Activated T-helper 9 cell treated with anti-CD3 and anti-CD28 coated beads, Interleukin-2, amount 50 U/mL, for 16 hours (primary cell): Measurements from ENCODE around the gene SBNO2.
A peak's percentile ranks its signal among the peaks of the same experiment; 100 is the strongest.
"Not testable (repeated sequence)": the region's sequence is repeated elsewhere in the genome, so short reads cannot be mapped to it uniquely, and the experiment has no call there.

ENCODE experiments used
- DNase-seq: peaks from one replicate; pipeline ENCODE4 v3.0.0-alpha.2; 2020; ENCODE audit warnings: low read depth

SBNO2 gene

DNA sequence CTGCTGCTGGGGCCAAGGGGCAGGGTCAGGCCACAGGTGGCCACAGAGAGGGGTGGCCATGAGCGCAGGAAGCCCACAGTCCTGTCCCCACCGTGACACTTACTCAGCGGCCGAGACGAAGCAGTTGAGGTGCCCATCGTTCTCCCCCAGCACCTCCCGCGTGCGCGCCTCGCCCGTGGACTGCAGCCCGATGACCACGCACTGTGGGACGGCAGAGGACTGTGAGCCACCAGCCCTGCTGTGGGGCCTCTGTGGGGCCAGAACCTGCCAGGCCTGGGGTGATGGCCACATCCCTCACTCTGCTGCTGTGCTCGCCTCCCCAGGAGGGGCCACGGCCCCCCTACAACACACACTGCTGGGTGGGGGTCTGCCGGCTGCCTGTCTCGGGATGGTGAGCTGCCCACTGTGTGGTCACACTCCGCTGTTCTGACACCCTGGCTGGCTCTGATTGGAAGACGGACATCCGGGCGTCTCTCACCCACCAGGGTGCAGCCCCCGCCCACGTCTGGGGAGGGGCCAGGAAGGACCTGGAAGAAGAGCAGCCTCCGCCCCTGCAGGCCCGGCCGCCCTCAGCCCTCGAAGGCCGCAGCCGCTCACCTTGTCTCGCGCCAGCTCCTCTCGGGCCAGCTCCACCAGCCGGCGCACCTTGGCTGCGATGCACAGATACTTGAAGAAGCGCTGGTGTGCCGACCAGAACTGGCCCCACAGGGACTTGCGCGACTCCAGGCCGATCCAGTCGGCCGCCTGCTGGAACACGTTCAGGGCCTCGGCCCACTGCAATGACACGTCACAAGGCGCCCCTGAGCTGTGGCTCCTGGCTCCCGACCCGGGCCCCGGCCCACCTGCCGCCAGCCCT lies 57.1 kb downstream of the SBNO2 start:
- DNase-seq, result no peak

DNA sequence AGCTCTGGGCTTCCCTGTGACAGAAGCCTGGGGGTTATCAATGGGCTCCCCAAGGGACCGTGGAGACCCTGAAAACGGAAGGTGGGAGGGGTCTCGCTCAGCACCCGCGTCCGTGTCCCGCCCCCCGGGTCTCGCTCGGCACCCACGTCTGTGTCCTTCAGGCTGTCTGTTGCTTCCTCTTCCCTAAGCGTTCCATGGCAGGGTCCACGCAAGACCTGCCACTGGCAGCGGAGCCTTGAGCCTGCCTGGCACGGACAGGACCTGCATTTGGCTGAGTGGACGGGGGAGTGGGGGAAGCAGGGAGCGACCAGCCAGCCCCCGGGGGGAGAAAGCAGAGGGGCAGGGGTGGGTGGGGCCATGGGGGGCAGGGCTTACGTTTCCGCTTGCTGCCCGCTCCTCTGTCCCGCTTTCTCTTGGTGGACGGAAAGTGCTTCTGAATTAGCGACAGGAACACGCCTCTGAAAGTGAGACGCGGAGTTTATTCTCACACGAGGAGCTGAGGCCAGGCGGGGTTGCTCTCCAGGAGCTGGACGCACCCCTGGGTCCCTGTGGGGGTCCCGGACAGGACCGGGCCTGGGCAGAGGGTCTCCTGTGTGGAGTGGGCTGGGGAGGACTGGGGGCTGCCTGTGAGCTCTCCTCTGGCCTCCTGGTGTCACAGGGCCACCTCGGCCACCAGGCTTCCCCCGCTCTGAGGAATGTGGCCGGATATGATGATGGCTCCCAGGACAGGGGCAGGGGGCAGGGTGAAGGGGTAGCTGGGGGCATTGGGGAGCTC lies 58.2 kb downstream of the SBNO2 start:
- DNase-seq, result no peak

DNA sequence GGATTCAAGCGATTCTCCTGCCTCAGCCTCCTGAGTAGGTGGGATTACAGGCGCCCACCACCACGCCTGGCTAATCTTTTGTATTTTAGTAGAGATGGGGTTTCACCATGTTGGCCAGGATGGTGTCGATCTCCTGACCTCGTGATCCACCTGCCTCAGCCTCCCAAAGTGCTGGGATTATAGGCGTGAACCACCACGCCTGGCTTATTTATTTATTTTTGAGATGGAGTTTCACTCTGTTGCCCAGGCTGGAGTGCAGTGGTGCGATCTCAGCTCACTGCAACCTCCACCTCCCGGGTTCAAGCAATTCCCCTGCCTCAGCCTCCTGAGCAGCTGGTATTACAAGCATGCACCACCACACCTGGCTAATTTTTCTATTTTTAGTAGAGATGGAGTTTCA lies 59.3 kb downstream of the SBNO2 start:
- DNase-seq, result not testable (repeated sequence)

DNA sequence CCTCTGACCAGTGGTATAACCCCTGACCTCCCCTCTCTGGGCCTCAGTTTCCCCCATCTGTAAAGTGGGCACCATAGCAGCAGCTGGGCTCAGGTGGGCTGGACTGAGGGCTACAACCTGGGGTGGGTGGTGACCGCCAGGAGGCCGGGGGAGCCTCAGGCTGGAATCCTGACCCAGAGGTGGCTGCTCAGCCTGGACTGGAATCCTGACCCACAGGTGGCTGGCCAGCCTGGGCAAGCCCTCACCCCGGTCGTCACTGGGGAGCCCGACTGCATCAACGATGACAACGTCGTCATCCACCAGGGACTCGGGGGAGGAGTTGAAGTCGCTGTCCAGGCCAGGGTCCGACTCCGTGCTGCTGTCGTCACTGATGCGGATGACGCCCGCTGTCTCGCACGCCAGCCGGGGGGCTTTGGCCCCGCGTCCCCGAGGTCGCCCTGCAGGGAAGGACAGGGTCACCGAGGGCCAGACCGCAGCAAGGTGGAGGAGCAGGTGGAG lies 60.0 kb downstream of the SBNO2 start:
- no peak for DNase-seq

DNA sequence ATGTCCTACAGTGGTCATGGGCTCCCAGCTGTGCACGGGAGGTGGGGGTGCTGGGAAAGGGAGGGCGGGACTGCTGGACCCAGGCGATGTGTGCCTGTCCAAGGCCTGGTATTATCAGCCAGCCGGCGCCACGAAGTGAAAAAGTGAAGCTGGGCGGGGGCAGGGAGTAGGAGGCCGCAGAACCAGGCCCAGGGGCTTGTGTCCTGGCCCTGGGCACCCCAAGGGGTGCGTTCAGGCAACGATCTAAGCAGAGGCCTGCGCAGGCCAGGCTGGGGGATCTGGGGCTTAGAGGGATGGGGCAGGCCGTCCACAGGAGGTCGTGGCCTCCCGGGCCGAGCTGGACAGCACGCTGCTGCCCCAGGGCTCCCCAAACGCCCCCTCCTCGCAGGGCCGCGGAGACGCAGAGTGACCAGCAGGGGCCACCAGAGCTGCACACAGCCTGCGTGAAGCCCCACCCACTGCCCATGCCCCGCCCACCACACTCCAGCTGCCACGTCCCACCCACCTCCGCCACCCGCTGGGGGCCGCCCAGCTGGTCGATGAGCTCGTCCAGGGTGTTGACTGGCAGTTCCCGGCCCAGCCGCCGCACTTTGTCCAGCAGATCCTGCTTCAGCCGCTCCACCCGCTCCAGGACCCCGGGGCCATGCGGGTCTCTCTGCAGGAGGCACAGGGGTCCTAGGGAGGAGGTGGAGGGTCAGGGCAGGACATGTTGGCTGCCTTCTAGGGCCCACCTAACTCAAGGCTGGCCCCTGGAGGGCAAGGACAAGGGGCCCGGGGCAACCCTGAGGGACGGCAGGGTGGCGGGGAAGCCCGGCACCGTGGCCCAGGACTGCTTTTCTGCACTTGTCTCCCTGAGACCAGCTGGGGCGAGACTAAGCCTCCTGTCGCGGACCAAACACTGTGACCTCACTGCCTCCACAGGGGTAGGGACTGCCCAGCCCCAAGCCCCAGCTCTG lies 60.8 kb downstream of the SBNO2 start:
- peak; percentile 72 for DNase-seq

DNA sequence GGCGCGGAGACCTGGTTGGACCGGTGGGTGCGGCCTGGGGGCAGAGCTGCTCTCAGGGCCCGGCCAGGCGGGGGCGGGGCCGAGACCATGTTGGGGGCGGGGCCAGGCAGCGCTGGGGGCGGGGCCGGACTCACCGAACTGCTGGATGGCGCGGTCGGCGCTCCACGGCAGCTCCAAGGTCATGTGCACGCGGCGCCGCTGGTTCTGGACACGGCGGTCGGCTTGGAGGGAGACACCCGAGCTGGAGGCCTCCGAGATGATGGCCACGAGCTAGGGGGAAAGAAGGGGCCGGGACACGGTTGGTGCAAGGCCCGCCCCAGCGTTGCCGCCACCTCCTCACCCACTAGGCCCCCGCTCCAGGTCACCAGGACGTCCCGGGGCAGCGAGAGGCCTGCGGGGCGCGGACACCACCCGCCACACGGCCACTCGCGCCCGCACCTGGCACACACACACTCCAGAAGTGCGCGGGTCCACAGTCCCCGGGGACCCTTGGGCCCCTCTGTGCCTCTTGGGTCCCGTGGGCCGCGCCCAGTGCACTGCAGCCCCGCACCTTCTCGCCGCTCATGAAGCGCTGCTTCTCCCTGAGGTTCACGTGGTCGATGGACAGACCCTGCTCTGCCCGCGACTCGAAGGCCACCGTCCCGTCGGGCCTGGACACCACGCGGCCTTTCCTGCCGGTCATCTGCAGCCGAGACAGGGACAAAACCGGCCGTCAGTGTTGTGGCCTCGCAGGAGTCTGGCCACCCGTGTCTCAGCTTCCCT lies 61.6 kb downstream of the SBNO2 start:
- no peak for DNase-seq

DNA sequence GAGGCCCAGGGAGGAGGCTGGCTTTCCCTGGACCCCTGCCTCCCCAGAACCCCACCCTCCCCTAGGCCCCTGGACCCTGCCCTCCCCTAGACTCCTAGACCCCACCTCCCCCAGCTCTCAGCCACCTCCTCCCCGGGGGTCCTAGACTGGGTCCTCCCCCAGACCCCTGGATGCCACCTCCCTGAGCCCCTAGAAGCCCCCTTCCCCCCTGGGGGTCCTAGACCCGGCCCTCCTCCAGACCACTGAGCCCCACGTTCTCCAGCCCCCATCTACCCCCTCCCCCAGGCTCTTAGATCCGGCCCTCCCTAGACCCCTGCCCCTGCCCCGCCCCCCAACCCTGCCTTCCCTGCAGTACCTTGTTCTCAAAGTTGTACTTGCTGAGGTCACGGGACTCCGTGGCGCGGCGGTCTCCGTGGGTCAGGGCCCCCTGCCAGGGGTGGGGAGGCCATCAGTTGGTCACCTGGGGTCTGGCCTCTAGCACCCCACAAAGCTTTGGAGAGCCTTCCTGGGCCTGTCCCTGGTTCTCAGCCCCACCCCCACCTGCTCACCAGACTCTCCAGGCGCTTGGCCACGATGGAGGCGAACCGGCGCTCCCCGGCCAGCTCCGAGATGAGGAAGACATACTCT lies 62.3 kb downstream of the SBNO2 start:
- no peak for DNase-seq

DNA sequence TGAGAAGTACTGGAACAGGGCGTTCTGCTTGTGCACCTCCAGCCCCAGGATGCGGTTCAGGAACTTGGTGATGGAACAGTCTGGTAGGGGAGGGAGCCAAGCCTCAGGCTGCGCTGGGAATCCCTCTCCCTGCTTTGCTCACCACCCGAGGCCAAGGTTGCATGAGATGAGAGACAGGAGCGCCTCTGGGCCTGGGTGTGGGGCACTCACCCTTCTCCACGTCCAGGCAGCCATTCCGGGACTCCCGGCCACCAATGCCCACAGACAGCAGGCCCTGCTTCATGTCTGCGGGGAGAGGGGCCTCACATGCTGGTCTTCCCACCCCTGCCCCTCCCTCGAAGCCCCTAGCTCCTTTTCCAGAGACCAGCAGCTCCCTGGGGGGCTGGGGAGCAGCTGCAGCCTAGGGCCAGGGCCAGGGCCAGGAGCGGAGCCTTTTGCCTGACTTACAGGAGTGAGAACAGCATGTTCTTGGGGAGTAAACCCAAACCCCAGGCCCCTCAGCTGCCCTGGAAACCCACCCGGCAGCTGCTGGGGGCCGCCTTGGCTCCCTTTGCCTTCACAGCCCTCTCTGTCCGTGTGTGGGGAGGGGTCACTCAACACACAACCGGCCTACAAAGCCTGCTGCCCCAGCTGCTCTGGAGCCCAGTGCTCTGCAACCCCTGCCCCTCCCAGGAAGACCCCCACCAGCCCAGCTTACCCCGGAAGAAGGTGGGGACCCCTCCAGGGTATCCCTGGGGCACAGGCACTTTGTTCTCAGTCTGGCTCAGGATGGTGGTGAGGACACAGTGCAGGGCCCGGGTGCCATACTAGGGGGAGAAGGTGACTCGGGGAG lies 63.0 kb downstream of the SBNO2 start:
- no peak for DNase-seq

DNA sequence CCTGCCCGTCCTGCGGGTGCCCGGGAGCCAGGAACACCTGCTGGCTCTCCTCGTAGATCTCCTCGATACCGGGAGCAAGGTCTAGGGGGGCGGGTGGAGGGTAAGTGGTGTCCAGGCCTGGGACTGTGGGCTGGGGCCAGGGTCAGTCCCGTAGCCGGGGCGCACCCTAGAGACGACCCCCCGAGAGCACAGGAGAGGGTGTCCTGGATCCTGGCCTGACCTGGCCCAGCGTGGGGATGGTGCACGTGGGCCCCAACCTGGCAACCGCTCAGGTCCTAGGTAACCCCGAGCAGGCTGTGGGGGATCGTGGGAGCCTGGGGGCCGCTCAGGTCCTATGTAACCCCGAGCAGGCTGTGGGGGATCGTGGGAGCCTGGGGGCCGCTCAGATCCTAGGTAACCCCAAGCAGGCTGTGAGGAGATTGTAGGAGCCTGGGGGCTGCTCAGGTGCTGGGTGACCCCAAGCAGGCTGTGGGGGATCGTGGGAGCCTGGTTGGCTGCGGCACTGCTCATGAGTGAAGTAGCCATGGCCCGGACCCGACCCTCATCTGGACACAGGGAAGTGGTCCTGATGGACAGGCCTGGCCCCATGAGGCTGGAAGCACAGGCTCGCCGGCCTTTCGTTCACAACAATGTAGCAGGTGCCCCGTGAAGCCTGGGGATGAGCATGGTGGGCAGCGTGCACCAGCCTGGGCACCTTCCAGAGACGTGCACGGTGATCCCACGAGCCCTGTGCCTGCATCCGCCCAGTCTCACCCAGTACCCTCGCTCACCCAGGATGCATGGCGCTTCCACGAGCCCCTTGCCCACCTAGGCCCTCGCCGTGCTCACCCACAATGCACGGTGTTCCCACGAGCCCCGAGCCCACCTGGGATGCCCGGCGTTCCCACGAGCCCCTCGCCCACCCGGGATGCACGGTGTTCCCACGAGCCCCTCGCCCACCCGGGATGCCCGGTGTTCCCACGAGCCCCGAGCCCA lies 64.1 kb downstream of the SBNO2 start:
- DNase-seq, result no peak

DNA sequence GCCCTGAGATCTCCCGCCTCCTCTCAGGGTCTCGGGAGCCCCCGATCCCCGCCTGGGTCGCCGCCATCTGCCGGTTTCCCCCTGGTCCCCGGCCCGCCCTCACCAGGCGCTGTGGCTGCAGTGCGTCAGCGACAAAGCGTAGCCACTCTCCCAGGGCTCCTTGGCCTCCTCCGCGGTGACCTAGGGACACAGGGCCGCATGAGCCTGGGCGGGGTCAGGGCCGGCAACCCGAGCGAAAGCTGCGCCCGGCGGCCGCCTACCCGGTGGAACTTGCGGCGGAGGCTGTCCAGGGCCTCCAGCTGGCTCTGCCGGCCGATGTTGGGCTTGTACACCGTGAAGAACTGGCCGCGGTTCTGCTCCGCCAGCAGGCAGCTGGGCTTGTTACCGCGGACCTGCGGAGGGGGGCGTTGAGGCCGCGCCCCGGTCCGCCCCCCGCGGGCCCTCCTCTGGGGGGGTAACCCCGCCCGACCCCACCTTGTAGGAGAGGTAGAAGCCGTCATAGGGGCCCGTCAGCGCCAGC lies 65.0 kb downstream of the SBNO2 start:
- DNase-seq, result no peak

DNA sequence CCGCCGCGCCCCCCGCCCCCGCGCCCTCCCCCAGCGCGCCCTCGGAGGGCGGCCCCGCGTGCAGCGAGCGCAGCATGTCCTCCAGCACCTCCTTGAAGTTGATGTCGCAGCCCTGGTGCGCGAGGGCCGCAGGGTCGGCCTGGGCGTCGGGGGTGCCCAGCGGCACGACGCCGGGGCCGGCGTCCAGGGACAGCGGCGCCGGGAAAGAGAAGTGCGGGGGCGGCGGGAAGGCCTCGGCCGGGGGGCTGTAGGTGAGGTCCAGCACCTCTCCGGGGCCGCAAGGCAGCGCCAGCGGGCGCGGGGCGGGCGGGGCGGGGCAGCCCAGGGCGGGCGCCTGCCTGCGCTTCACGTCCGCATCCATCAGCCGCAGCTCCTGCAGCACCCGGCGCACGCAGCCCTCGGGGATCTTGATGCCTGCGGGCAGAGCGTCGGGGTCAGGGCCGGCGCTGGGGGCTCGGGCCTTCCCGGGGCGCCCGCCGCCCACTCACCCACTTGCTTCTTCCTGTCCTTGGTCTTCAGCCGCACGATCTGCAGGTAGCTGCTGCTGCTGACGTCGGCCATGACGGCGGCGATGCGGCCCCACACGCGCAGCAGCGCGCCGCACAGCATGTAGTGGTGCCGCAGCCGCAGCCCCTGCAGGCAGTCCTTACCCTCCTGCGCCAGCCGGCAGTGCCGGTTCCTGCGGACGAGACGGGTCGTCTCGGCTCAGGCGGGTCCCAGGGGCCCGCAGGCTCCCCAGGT lies 65.6 kb downstream of the SBNO2 start:
- no peak for DNase-seq

DNA sequence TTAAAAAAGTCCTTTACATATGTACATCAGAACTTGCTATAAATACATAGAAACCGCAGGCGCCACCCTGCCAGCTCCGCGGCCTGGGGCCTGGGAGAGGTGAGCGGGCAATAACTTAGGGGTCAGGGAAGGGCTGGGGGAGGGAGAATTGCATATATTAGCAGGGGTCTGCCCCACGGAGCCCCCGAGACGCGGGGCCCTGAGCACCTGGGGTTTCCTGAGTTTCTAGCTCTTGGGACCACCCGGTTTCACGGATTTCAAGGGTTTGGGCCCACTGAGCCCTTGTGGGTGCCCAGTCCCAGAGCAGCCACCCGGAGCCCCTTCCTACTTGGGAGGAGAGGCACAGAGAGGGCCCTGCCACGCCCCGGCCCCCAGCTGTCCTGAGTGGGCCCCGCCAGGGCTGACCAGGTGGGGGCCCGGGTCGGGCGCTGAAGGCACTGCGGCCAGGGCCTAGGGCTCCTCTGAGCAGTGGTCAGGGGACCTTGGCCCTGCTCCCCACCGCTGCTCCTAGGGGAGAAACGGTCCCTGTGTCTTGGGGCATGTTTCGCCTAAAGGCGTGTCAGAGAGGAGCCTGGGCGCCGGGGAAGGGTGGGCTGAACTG lies 66.3 kb downstream of the SBNO2 start:
- no peak for DNase-seq

DNA sequence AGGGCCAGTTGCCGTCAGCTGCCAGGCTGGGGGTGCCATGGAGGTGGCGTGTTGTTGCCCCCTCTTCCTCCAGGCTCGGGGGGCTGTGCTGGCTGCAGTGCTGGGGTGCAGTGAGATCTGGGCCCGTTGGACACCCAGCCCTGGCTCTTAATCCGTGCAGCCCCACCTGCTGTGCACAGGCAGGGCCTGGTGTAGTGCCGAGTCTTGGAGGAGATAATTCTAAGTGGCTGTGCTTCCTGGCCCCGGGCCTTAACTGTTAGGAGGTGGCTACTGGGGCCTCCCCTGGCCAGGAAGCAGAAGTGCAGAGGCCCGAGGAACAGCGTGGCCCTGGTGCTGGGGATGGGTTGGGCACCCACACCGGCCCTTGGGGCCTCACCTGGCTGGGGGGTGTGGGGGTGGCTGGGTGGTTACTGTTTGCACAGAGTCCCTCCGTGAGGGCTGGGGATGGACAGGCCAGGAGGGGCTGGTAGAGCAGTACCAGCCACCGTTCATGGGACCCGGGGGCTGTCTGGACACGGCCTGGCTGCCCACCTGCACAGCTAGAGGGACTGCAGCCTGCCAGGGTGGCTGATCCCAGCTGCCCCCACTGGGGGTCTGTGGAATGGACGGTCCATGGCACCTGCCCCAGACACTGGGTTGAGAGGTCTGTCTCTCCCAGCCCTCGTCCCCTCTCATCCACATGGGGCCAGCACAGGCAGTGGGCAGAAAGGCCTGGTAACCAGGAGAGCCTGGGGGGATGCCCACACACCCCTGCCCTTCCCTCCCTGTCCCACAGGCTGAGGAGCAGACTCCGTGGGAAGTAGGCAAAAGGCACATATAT lies 67.0 kb downstream of the SBNO2 start:
- no peak for DNase-seq

DNA sequence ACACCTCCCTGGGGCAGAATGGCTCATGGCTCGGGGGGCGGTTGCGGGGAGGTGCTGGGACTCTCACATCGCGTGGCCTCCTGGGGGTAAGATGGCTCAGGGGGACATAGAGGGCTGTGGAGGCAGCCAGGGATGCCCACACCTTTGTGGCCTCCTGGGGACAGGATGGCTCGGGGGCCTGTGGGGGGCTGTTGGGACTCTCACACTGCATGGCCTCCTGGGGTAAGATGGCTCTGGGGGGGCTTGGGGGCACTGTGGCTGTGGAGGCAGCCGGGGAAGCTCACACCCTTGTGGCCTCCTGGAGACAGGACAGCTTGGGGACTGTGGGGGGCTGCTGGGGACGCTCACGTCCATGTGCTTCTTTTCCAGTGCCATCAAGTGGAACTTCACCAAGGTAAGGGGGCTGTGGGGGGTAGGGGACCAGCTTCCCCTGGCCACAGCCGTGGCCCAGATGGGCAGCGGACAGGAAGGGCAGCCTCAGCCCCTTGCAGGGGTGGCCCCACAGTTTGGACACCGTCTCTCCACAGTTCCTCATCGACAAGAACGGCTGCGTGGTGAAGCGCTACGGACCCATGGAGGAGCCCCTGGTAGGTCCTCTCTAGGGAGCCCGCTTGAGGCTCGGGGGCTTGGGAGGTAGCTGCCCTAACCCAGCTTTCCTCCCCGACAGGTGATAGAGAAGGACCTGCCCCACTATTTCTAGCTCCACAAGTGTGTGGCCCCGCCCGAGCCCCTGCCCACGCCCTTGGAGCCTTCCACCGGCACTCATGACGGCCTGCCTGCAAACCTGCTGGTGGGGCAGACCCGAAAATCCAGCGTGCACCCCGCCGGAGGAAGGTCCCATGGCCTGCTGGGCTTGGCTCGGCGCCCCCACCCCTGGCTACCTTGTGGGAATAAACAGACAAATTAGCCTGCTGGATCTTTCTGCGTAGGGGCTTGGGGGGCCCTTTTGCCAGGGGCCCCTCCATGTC lies 67.9 kb downstream of the SBNO2 start:
- DNase-seq, result no peak
